ENCODE measurements around the gene OSER1. TPM values are rescaled to one million over a fixed set of nuclear protein-coding genes. Genes with fewer than 3 reads are reported as not detected.

OSER1 gene
- total RNA-seq (28.5 and 28.6 TPM in 2 replicates), polyA plus RNA-seq (35.2 and 41.4 TPM in 2 replicates)

- Histone ChIP-seq H3K27me3 (no peaks in the 10 kb centered on the region), H3K27ac (peak within 1 kb of the TSS; percentile 98), H3K36me3 (peaks cover 2% of the 10 kb centered on the region), H3K4me1 (ENCODE audit: low read depth) (peaks cover 30% of the 10 kb centered on the region), H3K4me3 (peak within 1 kb of the TSS; percentile 73), H3K9me3 (ENCODE audit: low read depth) (no peaks in the 10 kb centered on the region)
- peak; percentile 98 for DNase-seq (ENCODE audit: low read depth in 1 of 2, low spot score in 1 of 2)
- TF ChIP-seq, protein P1, sequence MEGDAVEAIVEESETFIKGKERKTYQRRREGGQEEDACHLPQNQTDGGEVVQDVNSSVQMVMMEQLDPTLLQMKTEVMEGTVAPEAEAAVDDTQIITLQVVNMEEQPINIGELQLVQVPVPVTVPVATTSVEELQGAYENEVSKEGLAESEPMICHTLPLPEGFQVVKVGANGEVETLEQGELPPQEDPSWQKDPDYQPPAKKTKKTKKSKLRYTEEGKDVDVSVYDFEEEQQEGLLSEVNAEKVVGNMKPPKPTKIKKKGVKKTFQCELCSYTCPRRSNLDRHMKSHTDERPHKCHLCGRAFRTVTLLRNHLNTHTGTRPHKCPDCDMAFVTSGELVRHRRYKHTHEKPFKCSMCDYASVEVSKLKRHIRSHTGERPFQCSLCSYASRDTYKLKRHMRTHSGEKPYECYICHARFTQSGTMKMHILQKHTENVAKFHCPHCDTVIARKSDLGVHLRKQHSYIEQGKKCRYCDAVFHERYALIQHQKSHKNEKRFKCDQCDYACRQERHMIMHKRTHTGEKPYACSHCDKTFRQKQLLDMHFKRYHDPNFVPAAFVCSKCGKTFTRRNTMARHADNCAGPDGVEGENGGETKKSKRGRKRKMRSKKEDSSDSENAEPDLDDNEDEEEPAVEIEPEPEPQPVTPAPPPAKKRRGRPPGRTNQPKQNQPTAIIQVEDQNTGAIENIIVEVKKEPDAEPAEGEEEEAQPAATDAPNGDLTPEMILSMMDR (IDR thresholded peaks at IDR 0.05; ENCODE audit: low read depth, low read length): no peak
Observed at GRCh38 chr20:44210406-44211176, at the start of gene OSER1. TSS of gene OSER1 (minus strand) at chr20:44210771. CDS start at chr20:44206957, 3,814 bp downstream.

- Histone ChIP-seq H3K4me1 (ENCODE audit: low read depth) (no peaks in the 10 kb centered on the region), H3K36me3 (no peaks in the 10 kb centered on the region), H3K27ac (no peak overlapping the region), H3K27me3 (no peaks in the 10 kb centered on the region), H3K4me3 (no peak overlapping the region), H3K9me3 (ENCODE audit: low read depth) (no peaks in the 10 kb centered on the region)
- TF ChIP-seq, protein P1 (IDR thresholded peaks at IDR 0.05; ENCODE audit: low read depth, low read length): no peak
- DNase-seq (ENCODE audit: low read depth in 1 of 2, low spot score in 1 of 2): no peak
Observed at GRCh38 chr20:44258226-44258890, 47.8 kb upstream of the OSER1 start.

DNA sequence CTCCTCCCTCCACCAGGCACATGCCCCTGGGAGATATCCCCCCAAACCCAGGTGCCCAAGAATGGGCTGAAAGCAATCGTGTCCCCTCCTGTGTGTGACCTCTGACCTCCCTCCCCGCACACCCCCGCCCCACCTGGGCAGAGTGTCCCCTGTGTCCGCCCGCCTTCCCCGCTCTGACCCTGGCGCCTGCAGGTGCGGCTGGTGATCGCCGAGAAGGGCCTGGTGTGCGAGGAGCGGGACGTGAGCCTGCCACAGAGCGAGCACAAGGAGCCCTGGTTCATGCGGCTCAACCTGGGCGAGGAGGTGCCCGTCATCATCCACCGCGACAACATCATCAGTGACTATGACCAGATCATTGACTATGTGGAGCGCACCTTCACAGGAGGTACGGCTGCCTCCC, 46.4 kb upstream of the OSER1 start:
- Histone ChIP-seq H3K4me3 (no peak overlapping the region), H3K9me3 (ENCODE audit: low read depth) (no peaks in the 10 kb centered on the region), H3K27ac (no peak overlapping the region), H3K4me1 (ENCODE audit: low read depth) (no peaks in the 10 kb centered on the region), H3K36me3 (no peaks in the 10 kb centered on the region), H3K27me3 (no peaks in the 10 kb centered on the region)
- TF ChIP-seq, protein P1 (IDR thresholded peaks at IDR 0.05; ENCODE audit: low read depth, low read length): no peak
- DNase-seq (ENCODE audit: low read depth in 1 of 2, low spot score in 1 of 2): no peak

GRCh38 chr20:44255942-44256341, 45.4 kb upstream of the OSER1 start:
- TF ChIP-seq, protein P1 (IDR thresholded peaks at IDR 0.05; ENCODE audit: low read depth, low read length): no peak
- Histone ChIP-seq H3K9me3 (ENCODE audit: low read depth) (no peaks in the 10 kb centered on the region), H3K27ac (no peak overlapping the region), H3K36me3 (no peaks in the 10 kb centered on the region), H3K4me1 (ENCODE audit: low read depth) (no peaks in the 10 kb centered on the region), H3K27me3 (no peaks in the 10 kb centered on the region), H3K4me3 (no peak overlapping the region)
- no peak for DNase-seq (ENCODE audit: low read depth in 1 of 2, low spot score in 1 of 2)

DNA sequence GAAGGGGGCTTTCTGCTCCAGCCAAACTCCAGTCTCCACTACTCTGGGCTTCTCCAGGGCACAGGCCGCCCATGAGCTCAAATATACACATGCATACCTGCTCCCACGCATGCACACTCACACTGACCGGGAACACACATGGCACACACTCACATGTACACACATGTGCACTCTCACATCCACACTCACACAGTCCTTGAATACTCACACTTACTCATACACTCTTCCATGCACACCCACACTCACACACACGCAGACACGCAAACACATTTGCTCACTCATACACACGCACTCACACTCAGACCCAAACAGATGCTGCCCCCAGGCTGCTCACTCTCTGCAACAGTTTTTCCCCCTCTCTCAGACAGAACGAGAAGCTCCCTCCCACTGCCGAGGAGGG, 43.5 kb upstream of the OSER1 start:
- no peak for DNase-seq (ENCODE audit: low read depth in 1 of 2, low spot score in 1 of 2)
- H3K27ac ChIP-seq: no peak overlapping the region
- no peaks in the 10 kb centered on the region for H3K9me3 ChIP-seq (ENCODE audit: low read depth)
- no peaks in the 10 kb centered on the region for H3K36me3 ChIP-seq
- H3K4me1 ChIP-seq (ENCODE audit: low read depth): no peaks in the 10 kb centered on the region
- no peak overlapping the region for H3K4me3 ChIP-seq
- TF ChIP-seq, protein P1 (IDR thresholded peaks at IDR 0.05; ENCODE audit: low read depth, low read length): no peak
- no peaks in the 10 kb centered on the region for H3K27me3 ChIP-seq
